D721Med (cell line): ENCODE measurements around the gene CLTCL1.

ENCODE experiments used
- DNase-seq: peaks from one replicate; pipeline ENCODE4 v3.0.0; 2011; ENCODE audit warnings: low spot score; ENCODE audit not compliant: insufficient read length
- FAIRE-seq: peaks from 2 replicates; lab custom pipeline; 2011; peaks lifted over from hg19 to GRCh38; lab: Jason Lieb, UNC
- TF ChIP-seq, protein P1 (sequence below): IDR thresholded peaks from 2 replicates; pipeline ENCODE4 v1.5.1; 2012; ENCODE audit warnings: mild to moderate bottlenecking, control low read depth; ENCODE audit not compliant: insufficient read depth; ENCODE audit errors: missing control alignments

CLTCL1 gene

GRCh38 chr22:19151329-19152191 is 140.0 kb downstream of the CLTCL1 start:
- DNase-seq: no peak
- no peak for FAIRE-seq
- TF ChIP-seq, protein P1, sequence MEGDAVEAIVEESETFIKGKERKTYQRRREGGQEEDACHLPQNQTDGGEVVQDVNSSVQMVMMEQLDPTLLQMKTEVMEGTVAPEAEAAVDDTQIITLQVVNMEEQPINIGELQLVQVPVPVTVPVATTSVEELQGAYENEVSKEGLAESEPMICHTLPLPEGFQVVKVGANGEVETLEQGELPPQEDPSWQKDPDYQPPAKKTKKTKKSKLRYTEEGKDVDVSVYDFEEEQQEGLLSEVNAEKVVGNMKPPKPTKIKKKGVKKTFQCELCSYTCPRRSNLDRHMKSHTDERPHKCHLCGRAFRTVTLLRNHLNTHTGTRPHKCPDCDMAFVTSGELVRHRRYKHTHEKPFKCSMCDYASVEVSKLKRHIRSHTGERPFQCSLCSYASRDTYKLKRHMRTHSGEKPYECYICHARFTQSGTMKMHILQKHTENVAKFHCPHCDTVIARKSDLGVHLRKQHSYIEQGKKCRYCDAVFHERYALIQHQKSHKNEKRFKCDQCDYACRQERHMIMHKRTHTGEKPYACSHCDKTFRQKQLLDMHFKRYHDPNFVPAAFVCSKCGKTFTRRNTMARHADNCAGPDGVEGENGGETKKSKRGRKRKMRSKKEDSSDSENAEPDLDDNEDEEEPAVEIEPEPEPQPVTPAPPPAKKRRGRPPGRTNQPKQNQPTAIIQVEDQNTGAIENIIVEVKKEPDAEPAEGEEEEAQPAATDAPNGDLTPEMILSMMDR: no peak

- TF ChIP-seq, protein P1: no peak
- DNase-seq (no peak), FAIRE-seq (no peak)
These were observed 140.8 kb downstream of the CLTCL1 start for GRCh38 chr22:19150482-19151328.

DNA sequence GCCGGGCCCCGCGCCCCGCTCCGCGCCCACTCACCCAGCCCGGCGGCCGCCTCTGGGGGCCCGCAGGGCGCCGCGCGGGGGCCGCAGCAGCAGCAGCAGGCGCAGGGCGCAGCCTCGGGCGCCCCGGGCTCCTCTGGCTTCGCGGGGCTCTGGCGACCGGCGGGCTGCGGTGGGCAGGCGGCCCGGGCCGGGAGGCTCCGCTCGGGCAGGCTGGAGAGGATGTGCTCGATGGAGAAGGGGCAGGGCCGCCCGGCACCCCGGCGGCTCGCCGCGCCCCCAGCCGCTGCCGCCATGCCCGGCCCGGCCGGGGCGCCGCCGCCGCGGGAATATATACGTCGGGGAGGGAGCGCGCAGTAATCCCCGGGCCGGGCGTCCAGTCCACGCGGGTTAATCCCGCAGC is 141.5 kb downstream of the CLTCL1 start, which contains the start of gene GSC2:
Gene GSC2 (minus strand): TSS at position 302 of the 400 bp plus-strand sequence. CDS start 9 bp downstream, at position 293.
- FAIRE-seq (no peak), DNase-seq (no peak)
- TF ChIP-seq, protein P1: no peak

GRCh38 chr22:19149047-19149883 is 142.3 kb downstream of the CLTCL1 start:
- no peak for FAIRE-seq
- DNase-seq: no peak
- TF ChIP-seq, protein P1: no peak

DNA sequence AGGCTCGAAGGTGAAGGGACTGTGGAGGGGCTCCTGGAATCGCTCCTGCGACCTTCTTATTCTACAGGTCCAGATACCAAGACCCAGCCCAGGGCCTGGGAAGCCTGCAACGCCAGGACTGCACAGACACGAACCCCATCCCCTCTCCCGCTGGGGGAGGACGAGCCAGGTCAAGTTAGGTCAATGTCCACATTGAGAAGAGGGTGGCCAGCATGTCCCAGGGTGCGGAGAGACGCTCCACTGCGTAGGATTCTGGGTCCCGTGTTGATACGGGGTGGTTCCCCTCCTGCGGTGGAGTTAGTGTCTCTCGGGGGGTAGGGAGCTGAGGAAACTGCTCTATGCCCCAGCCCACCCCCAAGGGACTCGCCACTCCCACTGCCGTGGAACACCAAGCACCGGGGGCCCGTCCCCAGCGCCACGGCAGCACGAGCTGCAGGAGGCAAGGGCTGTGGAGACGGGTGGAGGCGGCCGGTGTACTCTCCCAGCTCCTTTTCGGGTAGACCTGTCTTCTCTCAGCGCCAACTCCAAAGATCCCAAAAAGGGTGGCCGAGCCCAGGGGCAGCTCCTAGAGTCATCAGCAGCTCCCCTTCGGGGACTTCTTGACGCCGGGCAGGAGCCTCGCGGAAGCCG is 143.0 kb downstream of the CLTCL1 start:
- FAIRE-seq: no peak
- TF ChIP-seq, protein P1: no peak
- no peak for DNase-seq

- TF ChIP-seq, protein P1: no peak
- FAIRE-seq (no peak), DNase-seq (no peak)
These were observed 144.2 kb downstream of the CLTCL1 start for GRCh38 chr22:19147195-19147780.
